Measurements from ENCODE around the gene ARPC5. TPM values are rescaled to one million over a fixed set of nuclear protein-coding genes. Genes with fewer than 3 reads are reported as not detected.

Gene ARPC5
- total RNA-seq, 1 donor, result 63.4 TPM

DNA sequence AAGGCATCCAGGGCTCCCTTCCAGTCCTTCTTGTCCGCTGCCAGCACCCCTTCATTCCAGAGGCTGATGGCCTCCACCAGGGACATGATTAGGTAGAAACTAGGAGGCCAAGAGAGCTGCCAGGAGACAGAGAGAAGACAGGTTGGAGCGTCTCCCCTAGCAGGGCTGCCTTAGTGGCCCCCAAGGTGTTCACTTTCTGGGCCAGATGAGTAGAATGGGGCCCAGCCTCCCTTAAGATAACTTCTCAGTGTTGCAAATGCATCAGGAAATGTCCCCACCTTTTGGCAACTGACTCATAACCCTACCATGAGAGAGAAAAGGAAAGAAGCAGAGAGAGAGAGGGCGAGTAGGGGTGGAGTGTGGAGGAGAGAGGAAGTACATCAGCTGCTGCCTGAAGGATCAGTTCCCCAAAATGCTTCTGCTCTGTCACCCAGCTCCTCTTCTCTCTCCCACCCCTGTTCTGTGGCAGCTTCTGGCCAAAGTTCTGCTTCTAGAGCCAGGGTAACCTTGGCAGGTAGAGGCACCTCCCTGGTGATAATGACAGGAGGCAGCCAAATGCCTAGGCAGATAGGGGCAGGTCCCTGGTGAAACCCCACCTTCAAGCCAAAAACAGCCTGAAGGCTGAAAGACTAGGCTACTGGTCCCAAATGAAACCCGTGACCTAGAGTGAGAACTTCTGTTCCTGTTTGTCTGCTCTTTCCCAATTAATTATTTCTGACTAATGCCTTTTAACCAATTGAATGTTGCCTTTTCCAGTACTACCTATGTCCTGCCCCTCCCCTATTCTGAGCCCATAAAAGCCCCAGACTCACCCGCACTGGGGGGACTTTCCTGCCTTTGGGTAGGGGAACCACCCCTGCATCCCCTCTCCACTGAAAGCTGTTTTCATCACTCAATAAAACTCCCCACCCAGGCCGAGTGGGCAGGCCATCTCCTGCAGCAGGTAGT lies 45.1 kb downstream of the ARPC5 start, which contains the start of gene NCF2:
Gene NCF2 (minus strand): TSS at position 216 of the 948 bp plus-strand sequence. CDS start 130 bp downstream, at position 86.
- Histone ChIP-seq H3K4me3 (ENCODE audit: low read length) (peak within 1 kb of the TSS; percentile 53), H3K4me1 (ENCODE audit: insufficient read depth, low read length) (peaks cover 78% of the 10 kb centered on the region), H3K27me3 (ENCODE audit: insufficient read depth, low read length) (no peaks in the 10 kb centered on the region), H3K9me3 (ENCODE audit: low read depth, low read length) (no peaks in the 10 kb centered on the region)

GRCh38 chr1:183589874-183590243 lies 45.7 kb downstream of the ARPC5 start:
- no peaks in the 10 kb centered on the region for H3K9me3 ChIP-seq (ENCODE audit: low read depth, low read length)
- peak overlapping the region; percentile 53 for H3K4me3 ChIP-seq (ENCODE audit: low read length)
- H3K4me1 ChIP-seq (ENCODE audit: insufficient read depth, low read length), result peaks cover 84% of the 10 kb centered on the region
- H3K27me3 ChIP-seq (ENCODE audit: insufficient read depth, low read length), result no peaks in the 10 kb centered on the region

- H3K4me1 ChIP-seq (ENCODE audit: insufficient read depth, low read length), result peaks cover 85% of the 10 kb centered on the region
Measured at GRCh38 chr1:183589384-183589783, 46.2 kb downstream of the ARPC5 start.

DNA sequence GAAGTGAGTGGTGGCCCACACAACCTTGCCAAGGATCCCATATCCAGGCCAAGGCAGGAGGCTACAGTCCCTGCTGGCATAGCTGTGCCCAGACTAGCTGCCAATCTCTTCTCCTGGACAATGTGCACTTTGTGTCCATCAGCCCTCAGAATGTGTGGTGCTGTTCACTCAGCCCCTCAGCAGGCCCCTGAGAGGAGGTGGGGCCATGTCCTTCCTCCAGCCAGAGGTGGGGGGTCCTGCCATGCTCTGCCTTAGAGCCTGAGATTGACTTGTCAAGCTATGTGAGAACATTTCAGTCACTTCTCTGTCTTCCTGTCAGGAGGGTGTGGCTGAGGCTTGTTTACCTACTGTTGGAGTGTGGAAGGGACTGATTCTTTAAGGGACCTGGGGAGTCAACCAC lies 46.8 kb downstream of the ARPC5 start:
- H3K27me3 ChIP-seq (ENCODE audit: insufficient read depth, low read length), result no peaks in the 10 kb centered on the region
- H3K4me1 ChIP-seq (ENCODE audit: insufficient read depth, low read length), result peaks cover 85% of the 10 kb centered on the region
- peak overlapping the region; percentile 53 for H3K4me3 ChIP-seq (ENCODE audit: low read length)
- H3K9me3 ChIP-seq (ENCODE audit: low read depth, low read length), result no peaks in the 10 kb centered on the region

More at GRCh38 chr1:183589384-183589783, 46.2 kb downstream of the ARPC5 start:
- H3K4me3 ChIP-seq (ENCODE audit: low read length), result peak overlapping the region; percentile 53
- H3K27me3 ChIP-seq (ENCODE audit: insufficient read depth, low read length), result no peaks in the 10 kb centered on the region
- no peaks in the 10 kb centered on the region for H3K9me3 ChIP-seq (ENCODE audit: low read depth, low read length)

GRCh38 chr1:183586926-183587325 lies 48.7 kb downstream of the ARPC5 start:
- peak overlapping the region; percentile 7 for H3K4me3 ChIP-seq (ENCODE audit: low read length)
- H3K4me1 ChIP-seq (ENCODE audit: insufficient read depth, low read length), result peaks cover 85% of the 10 kb centered on the region
- H3K9me3 ChIP-seq (ENCODE audit: low read depth, low read length), result no peaks in the 10 kb centered on the region
- no peaks in the 10 kb centered on the region for H3K27me3 ChIP-seq (ENCODE audit: insufficient read depth, low read length)

GRCh38 chr1:183586455-183586854 lies 49.1 kb downstream of the ARPC5 start:
- Histone ChIP-seq H3K4me1 (ENCODE audit: insufficient read depth, low read length) (peaks cover 85% of the 10 kb centered on the region), H3K27me3 (ENCODE audit: insufficient read depth, low read length) (no peaks in the 10 kb centered on the region), H3K4me3 (ENCODE audit: low read length) (no peak overlapping the region), H3K9me3 (ENCODE audit: low read depth, low read length) (no peaks in the 10 kb centered on the region)

DNA sequence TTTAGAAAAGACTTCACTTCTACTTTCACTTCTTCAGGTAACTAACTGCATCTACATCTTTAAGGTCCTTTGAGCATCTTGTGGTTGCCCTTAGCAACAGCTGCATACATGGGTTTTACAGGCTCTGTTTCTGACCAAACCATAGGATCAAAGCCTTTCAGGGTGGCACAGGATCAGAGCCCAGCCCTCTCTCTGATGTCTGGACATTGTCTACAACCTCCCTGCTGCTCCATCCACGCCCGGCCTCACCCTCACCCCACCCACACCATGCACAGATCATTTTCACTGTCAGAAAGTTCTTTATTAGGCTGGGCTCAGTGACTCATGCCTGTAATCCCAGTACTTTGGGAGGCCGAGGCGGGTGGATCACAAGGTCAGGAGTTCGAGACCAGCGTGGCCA lies 50.5 kb downstream of the ARPC5 start:
- H3K4me3 ChIP-seq (ENCODE audit: low read length), result no peak overlapping the region
- H3K27me3 ChIP-seq (ENCODE audit: insufficient read depth, low read length), result no peaks in the 10 kb centered on the region
- H3K9me3 ChIP-seq (ENCODE audit: low read depth, low read length), result no peaks in the 10 kb centered on the region
- H3K4me1 ChIP-seq (ENCODE audit: insufficient read depth, low read length), result peaks cover 88% of the 10 kb centered on the region

GRCh38 chr1:183584147-183584546 lies 51.4 kb downstream of the ARPC5 start:
- Histone ChIP-seq H3K4me3 (ENCODE audit: low read length) (no peak overlapping the region), H3K4me1 (ENCODE audit: insufficient read depth, low read length) (peaks cover 91% of the 10 kb centered on the region), H3K27me3 (ENCODE audit: insufficient read depth, low read length) (no peaks in the 10 kb centered on the region), H3K9me3 (ENCODE audit: low read depth, low read length) (no peaks in the 10 kb centered on the region)

GRCh38 chr1:183583466-183583865 lies 52.1 kb downstream of the ARPC5 start:
- Histone ChIP-seq H3K4me1 (ENCODE audit: insufficient read depth, low read length) (peaks cover 91% of the 10 kb centered on the region), H3K4me3 (ENCODE audit: low read length) (no peak overlapping the region), H3K9me3 (ENCODE audit: low read depth, low read length) (no peaks in the 10 kb centered on the region), H3K27me3 (ENCODE audit: insufficient read depth, low read length) (no peaks in the 10 kb centered on the region)

DNA sequence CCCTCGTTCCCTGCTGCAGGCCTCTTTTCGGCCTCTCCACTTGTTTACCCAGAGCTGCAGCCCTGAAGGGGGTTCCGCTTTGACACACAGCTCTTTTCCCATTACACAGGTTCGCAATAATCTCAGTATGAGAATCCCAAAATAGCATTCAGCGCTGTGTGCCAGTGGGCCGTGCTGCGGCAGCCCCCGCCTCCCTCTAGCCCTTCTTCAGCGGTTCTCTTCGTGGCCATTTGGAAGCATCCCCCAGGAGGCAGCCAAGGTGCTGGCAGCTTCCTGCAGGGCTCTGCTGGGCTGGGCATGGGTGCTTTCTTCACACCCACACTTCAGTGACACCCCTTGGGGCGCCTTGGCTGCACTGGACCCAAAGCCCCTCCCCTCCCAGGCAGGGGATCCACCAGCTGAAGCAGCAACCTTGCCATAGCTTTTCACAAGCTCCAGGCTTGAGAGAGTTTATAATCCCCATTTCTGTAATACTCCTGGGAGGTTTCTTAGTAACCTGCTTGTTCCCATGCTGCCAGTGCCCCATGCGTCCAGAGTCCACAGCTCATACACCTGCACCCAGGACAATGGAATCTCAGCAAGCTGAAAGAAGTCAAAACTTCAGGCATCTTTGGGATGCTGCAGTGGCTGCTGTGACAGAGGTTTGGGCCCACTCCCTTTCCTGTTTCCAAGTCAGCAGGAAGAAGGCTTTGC lies 53.4 kb downstream of the ARPC5 start:
- H3K4me1 ChIP-seq (ENCODE audit: insufficient read depth, low read length), result peaks cover 96% of the 10 kb centered on the region
- H3K27me3 ChIP-seq (ENCODE audit: insufficient read depth, low read length), result no peaks in the 10 kb centered on the region
- H3K9me3 ChIP-seq (ENCODE audit: low read depth, low read length), result no peaks in the 10 kb centered on the region
- no peak overlapping the region for H3K4me3 ChIP-seq (ENCODE audit: low read length)

GRCh38 chr1:183580281-183580682 lies 55.3 kb downstream of the ARPC5 start:
- H3K4me3 ChIP-seq (ENCODE audit: low read length), result no peak overlapping the region
- no peaks in the 10 kb centered on the region for H3K27me3 ChIP-seq (ENCODE audit: insufficient read depth, low read length)
- H3K9me3 ChIP-seq (ENCODE audit: low read depth, low read length), result no peaks in the 10 kb centered on the region
- peaks cover 77% of the 10 kb centered on the region for H3K4me1 ChIP-seq (ENCODE audit: insufficient read depth, low read length)

DNA sequence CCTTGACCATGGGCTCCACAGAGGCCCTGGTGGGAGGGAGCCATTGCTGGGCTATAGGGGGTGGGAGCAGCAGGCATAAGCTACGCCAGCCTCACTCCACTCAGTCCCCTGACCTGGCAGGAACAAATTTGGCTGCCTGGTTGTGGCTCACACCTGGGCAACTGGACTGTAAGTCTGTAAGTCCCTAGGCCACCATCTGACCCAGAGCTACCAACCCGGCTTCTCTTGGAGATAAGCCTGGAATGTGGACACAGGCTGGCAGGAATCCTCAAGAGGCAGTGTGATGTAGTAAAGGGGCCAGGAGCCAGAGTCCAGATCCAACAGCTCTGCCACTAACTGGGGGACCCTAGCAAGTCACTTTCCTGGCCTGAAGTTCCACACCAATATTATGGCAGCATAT lies 56.7 kb downstream of the ARPC5 start:
- Histone ChIP-seq H3K27me3 (ENCODE audit: insufficient read depth, low read length) (no peaks in the 10 kb centered on the region), H3K9me3 (ENCODE audit: low read depth, low read length) (no peaks in the 10 kb centered on the region), H3K4me1 (ENCODE audit: insufficient read depth, low read length) (peaks cover 63% of the 10 kb centered on the region), H3K4me3 (ENCODE audit: low read length) (no peak overlapping the region)

DNA sequence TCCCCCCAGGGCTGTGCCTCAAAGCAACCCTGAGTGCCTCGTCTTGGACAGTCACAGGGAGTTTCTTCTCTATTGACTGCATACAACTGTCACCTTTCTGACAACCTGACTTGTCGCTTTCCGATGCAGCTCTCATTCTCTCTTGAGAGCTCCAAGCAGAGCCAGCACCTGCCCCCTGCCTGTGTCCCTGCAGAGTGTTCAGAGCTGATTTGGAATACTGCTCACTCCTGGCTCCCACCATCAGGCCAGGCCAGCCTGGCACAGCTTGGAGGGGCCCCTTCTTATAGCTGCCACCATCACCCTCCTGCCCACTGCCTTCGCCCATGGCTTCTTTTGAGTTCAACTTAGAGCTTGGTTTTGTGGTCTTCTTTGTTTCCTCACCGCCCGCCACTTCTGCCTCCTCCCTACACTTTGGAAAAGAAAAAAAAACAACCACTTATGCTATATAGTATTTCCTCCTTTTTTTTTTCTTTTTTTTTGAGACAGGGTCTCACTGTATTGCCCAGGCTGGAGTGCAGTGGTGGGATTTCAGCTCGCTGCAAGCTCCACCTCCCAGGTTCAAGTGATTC lies 57.6 kb downstream of the ARPC5 start:
- no peak overlapping the region for H3K4me3 ChIP-seq (ENCODE audit: low read length)
- peaks cover 54% of the 10 kb centered on the region for H3K4me1 ChIP-seq (ENCODE audit: insufficient read depth, low read length)
- no peaks in the 10 kb centered on the region for H3K27me3 ChIP-seq (ENCODE audit: insufficient read depth, low read length)
- H3K9me3 ChIP-seq (ENCODE audit: low read depth, low read length), result no peaks in the 10 kb centered on the region

DNA sequence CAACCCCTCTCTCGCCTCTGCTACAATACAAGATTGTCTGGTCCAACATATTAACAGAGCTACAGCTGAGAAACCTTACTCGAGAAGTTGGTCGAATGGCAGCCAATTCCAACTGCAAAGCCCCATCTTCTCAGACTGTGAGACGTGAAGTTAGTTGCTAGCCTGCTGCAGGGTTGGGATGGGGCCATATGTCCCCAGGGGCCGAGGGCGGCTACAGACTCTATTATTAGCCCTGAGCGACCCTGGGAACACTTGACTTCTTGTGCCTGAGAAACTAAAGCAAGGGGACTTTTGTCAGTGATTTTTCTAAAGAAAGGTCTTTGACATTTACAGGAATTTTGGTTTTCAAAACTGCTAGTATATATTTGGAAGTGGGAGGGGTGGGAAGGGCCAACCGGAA lies 59.0 kb downstream of the ARPC5 start:
- Histone ChIP-seq H3K9me3 (ENCODE audit: low read depth, low read length) (no peaks in the 10 kb centered on the region), H3K27me3 (ENCODE audit: insufficient read depth, low read length) (no peaks in the 10 kb centered on the region), H3K4me1 (ENCODE audit: insufficient read depth, low read length) (peaks cover 39% of the 10 kb centered on the region), H3K4me3 (ENCODE audit: low read length) (no peak overlapping the region)

GRCh38 chr1:183575606-183576005 lies 60.0 kb downstream of the ARPC5 start:
- no peak overlapping the region for H3K4me3 ChIP-seq (ENCODE audit: low read length)
- H3K27me3 ChIP-seq (ENCODE audit: insufficient read depth, low read length), result no peaks in the 10 kb centered on the region
- H3K9me3 ChIP-seq (ENCODE audit: low read depth, low read length), result no peaks in the 10 kb centered on the region
- H3K4me1 ChIP-seq (ENCODE audit: insufficient read depth, low read length), result peaks cover 32% of the 10 kb centered on the region
